MM.1S (cell line): Measurements from ENCODE around the gene CCDC187.

Experiments
- EZH2 ChIP-seq: fragments of 300-600 bp; sonication (generic); optimal IDR thresholded peaks from 2 replicates; pipeline ENCODE3; 2017; ENCODE audit warnings: low read depth, mild to moderate bottlenecking, antibody characterized with exemption, low read length, mixed read lengths
- TF ChIP-seq, protein P1 (sequence below): fragments of 300-600 bp; sonication (generic); IDR thresholded peaks from 2 replicates; pipeline ENCODE4 v1.5.1; 2016; ENCODE audit warnings: antibody characterized with exemption, low read length, mixed read lengths

- TF ChIP-seq, protein P1, sequence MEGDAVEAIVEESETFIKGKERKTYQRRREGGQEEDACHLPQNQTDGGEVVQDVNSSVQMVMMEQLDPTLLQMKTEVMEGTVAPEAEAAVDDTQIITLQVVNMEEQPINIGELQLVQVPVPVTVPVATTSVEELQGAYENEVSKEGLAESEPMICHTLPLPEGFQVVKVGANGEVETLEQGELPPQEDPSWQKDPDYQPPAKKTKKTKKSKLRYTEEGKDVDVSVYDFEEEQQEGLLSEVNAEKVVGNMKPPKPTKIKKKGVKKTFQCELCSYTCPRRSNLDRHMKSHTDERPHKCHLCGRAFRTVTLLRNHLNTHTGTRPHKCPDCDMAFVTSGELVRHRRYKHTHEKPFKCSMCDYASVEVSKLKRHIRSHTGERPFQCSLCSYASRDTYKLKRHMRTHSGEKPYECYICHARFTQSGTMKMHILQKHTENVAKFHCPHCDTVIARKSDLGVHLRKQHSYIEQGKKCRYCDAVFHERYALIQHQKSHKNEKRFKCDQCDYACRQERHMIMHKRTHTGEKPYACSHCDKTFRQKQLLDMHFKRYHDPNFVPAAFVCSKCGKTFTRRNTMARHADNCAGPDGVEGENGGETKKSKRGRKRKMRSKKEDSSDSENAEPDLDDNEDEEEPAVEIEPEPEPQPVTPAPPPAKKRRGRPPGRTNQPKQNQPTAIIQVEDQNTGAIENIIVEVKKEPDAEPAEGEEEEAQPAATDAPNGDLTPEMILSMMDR = no peak
- TF ChIP-seq EZH2 = no peak
These were observed 53.2 kb downstream of the CCDC187 start for GRCh38 chr9:136250676-136251075.
